H1 (cell line): ENCODE measurements around the gene ADARB2.
"Not testable (repeated sequence)": the region's sequence is repeated elsewhere in the genome, so short reads cannot be mapped to it uniquely, and the experiment has no call there.

Experiments used
- CEBPB ChIP-seq: IDR thresholded peaks from 2 replicates; pipeline ENCODE4 v1.6.1; 2012; ENCODE audit warnings: low read depth, low read length
- CREB1 ChIP-seq: IDR thresholded peaks from 2 replicates; pipeline ENCODE4 v1.6.1; 2012; ENCODE audit warnings: inconsistent platforms
- GABPA ChIP-seq: IDR thresholded peaks from 2 replicates; pipeline ENCODE4 v1.6.1; 2011; ENCODE audit warnings: mild to moderate bottlenecking, low read length, moderate library complexity, borderline replicate concordance; ENCODE audit not compliant: insufficient read depth
- POLR2AphosphoS5 ChIP-seq: IDR thresholded peaks from 2 replicates; pipeline ENCODE4 v1.6.1; 2011; ENCODE audit warnings: low read depth, low read length

DNA sequence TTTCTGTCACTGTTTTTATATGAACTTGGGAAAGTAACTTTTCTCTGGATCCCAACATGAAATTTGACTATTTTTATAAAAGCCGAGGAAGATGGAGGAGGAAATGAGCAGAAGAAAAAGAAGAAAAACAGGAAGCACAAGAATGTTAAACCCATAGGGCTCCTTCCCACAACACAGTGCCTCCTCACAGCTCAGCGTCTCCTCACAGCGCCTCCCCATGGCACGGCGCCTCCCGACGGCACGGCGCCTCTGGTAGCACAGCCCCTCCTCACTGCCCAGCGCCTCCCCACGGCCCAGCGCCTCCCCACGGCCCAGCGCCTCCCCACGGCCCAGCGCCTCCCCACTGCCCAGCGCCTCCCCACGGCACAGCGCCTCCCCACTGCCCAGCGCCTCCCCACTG is 410.8 kb downstream of the ADARB2 start:
- not testable (repeated sequence) for TF ChIP-seq GABPA, CEBPB, CREB1, POLR2AphosphoS5
